ENCODE results near the gene ELF2.
"Not testable (repeated sequence)": the region's sequence is repeated elsewhere in the genome, so short reads cannot be mapped to it uniquely, and the experiment has no call there.

ELF2 gene

DNA sequence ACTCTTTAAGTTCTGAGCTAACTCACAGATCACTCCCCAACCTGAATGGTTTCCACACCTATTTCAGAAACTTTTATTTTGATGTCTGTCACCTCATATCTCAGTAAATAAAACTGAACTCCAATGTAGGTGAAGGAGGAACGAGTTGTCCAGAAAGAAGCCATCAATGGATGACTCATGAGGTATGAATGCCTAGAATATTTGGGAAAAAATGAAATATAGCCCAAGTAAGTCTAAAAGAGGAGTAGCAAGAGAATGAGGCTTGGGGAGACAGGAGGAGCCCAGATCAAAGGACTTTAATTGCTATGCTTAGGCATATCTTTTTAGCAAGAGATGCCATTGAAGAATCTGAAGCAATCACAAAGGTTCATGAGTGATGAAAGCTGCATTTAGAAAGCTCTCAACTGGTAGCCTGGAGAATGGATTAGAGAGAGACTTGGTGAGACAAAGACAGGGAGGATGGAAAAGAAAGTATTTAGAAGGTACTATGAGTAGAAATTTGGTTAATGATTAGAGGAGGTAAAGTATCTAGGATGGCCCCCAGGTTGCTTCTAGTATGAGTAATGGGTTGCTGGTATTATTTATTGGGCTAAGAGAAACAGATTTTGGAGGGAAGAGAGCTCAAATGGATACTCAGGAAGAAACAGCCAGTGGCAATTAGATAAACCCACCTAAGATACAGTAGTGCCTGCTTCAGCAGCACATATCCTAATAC, 122.1 kb downstream of the ELF2 start:
- DNase-seq (ENCODE audit: low spot score) = no peak
- peak overlapping the region; percentile 46 for H3K27ac Mint-ChIP-seq
- peaks cover 46% of the 10 kb centered on the region for H3K36me3 Mint-ChIP-seq (ENCODE audit: low read depth)
- H3K4me1 Mint-ChIP-seq (ENCODE audit: low read depth) = peaks cover 6% of the 10 kb centered on the region
- H3K27me3 Mint-ChIP-seq (ENCODE audit: low read depth) = no peaks in the 10 kb centered on the region
- no peaks in the 10 kb centered on the region for H3K9me3 Mint-ChIP-seq
- no peak overlapping the region for H3K4me3 Mint-ChIP-seq

GRCh38 chr4:139053909-139054308, 123.1 kb downstream of the ELF2 start:
- peaks cover 6% of the 10 kb centered on the region for H3K4me1 Mint-ChIP-seq (ENCODE audit: low read depth)
- H3K4me3 Mint-ChIP-seq = no peak overlapping the region
- H3K27me3 Mint-ChIP-seq (ENCODE audit: low read depth) = no peaks in the 10 kb centered on the region
- H3K36me3 Mint-ChIP-seq (ENCODE audit: low read depth) = peaks cover 47% of the 10 kb centered on the region
- DNase-seq (ENCODE audit: low spot score) = no peak
- no peak overlapping the region for H3K27ac Mint-ChIP-seq
- no peaks in the 10 kb centered on the region for H3K9me3 Mint-ChIP-seq

GRCh38 chr4:139050446-139050845, 126.6 kb downstream of the ELF2 start:
- H3K4me1 Mint-ChIP-seq (ENCODE audit: low read depth) = peaks cover 4% of the 10 kb centered on the region
- no peak overlapping the region for H3K4me3 Mint-ChIP-seq
- no peak overlapping the region for H3K27ac Mint-ChIP-seq
- H3K36me3 Mint-ChIP-seq (ENCODE audit: low read depth) = peaks cover 40% of the 10 kb centered on the region
- no peak for DNase-seq (ENCODE audit: low spot score)
- H3K27me3 Mint-ChIP-seq (ENCODE audit: low read depth) = no peaks in the 10 kb centered on the region
- H3K9me3 Mint-ChIP-seq = no peaks in the 10 kb centered on the region

GRCh38 chr4:139048026-139048425, 129.0 kb downstream of the ELF2 start:
- Mint-ChIP-seq H3K9me3 (no peaks in the 10 kb centered on the region), H3K36me3 (ENCODE audit: low read depth) (peaks cover 36% of the 10 kb centered on the region), H3K4me3 (no peak overlapping the region), H3K27ac (no peak overlapping the region), H3K4me1 (ENCODE audit: low read depth) (peaks cover 1% of the 10 kb centered on the region), H3K27me3 (ENCODE audit: low read depth) (no peaks in the 10 kb centered on the region)
- DNase-seq (ENCODE audit: low spot score) = no peak

GRCh38 chr4:139044291-139044690, 132.7 kb downstream of the ELF2 start:
- no peak overlapping the region for H3K4me3 Mint-ChIP-seq
- H3K36me3 Mint-ChIP-seq (ENCODE audit: low read depth) = peaks cover 35% of the 10 kb centered on the region
- H3K27me3 Mint-ChIP-seq (ENCODE audit: low read depth) = no peaks in the 10 kb centered on the region
- peaks cover 8% of the 10 kb centered on the region for H3K4me1 Mint-ChIP-seq (ENCODE audit: low read depth)
- H3K9me3 Mint-ChIP-seq = no peaks in the 10 kb centered on the region
- H3K27ac Mint-ChIP-seq = no peak overlapping the region
- DNase-seq (ENCODE audit: low spot score) = no peak

GRCh38 chr4:139042981-139043460, 134.0 kb downstream of the ELF2 start:
- no peaks in the 10 kb centered on the region for H3K9me3 Mint-ChIP-seq
- H3K27ac Mint-ChIP-seq = no peak overlapping the region
- peaks cover 8% of the 10 kb centered on the region for H3K4me1 Mint-ChIP-seq (ENCODE audit: low read depth)
- no peaks in the 10 kb centered on the region for H3K27me3 Mint-ChIP-seq (ENCODE audit: low read depth)
- peaks cover 32% of the 10 kb centered on the region for H3K36me3 Mint-ChIP-seq (ENCODE audit: low read depth)
- H3K4me3 Mint-ChIP-seq = no peak overlapping the region
- no peak for DNase-seq (ENCODE audit: low spot score)

GRCh38 chr4:139038874-139039443, 138.1 kb downstream of the ELF2 start:
- no peak overlapping the region for H3K27ac Mint-ChIP-seq
- DNase-seq (ENCODE audit: low spot score) = no peak
- peaks cover 17% of the 10 kb centered on the region for H3K4me1 Mint-ChIP-seq (ENCODE audit: low read depth)
- H3K27me3 Mint-ChIP-seq (ENCODE audit: low read depth) = no peaks in the 10 kb centered on the region
- H3K9me3 Mint-ChIP-seq = no peaks in the 10 kb centered on the region
- H3K4me3 Mint-ChIP-seq = no peak overlapping the region
- H3K36me3 Mint-ChIP-seq (ENCODE audit: low read depth) = peaks cover 30% of the 10 kb centered on the region

GRCh38 chr4:139036885-139037284, 140.1 kb downstream of the ELF2 start:
- no peak overlapping the region for H3K4me3 Mint-ChIP-seq
- peaks cover 17% of the 10 kb centered on the region for H3K4me1 Mint-ChIP-seq (ENCODE audit: low read depth)
- peaks cover 25% of the 10 kb centered on the region for H3K36me3 Mint-ChIP-seq (ENCODE audit: low read depth)
- no peak overlapping the region for H3K27ac Mint-ChIP-seq
- H3K27me3 Mint-ChIP-seq (ENCODE audit: low read depth) = no peaks in the 10 kb centered on the region
- H3K9me3 Mint-ChIP-seq = no peaks in the 10 kb centered on the region
- DNase-seq (ENCODE audit: low spot score) = no peak

DNA sequence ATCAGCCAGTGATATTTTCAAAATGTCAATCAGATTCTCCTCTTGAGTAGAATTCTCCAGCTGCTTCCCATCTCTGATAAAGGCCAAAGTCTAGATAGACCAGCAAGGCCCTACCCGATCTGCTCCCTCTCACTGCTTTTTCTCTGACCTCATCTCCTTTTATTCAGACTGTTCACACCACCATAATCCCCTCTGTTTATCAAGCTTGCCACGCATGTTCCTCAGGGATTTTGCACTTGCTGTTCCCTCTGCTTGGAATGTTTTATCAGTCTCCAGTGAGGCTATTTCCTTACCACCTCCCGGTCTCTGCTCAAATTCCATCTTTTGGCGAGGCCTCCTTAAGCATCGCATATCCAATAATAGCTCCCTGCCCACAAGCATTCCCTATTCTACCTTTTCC, 141.4 kb downstream of the ELF2 start:
- no peaks in the 10 kb centered on the region for H3K9me3 Mint-ChIP-seq
- no peak for DNase-seq (ENCODE audit: low spot score)
- H3K4me1 Mint-ChIP-seq (ENCODE audit: low read depth) = peaks cover 14% of the 10 kb centered on the region
- no peaks in the 10 kb centered on the region for H3K27me3 Mint-ChIP-seq (ENCODE audit: low read depth)
- peaks cover 27% of the 10 kb centered on the region for H3K36me3 Mint-ChIP-seq (ENCODE audit: low read depth)
- no peak overlapping the region for H3K27ac Mint-ChIP-seq
- H3K4me3 Mint-ChIP-seq = no peak overlapping the region

GRCh38 chr4:139030614-139031235, 146.3 kb downstream of the ELF2 start:
- Mint-ChIP-seq H3K27ac (no peak overlapping the region), H3K4me3 (no peak overlapping the region), H3K4me1 (ENCODE audit: low read depth) (peaks cover 10% of the 10 kb centered on the region), H3K9me3 (no peaks in the 10 kb centered on the region), H3K27me3 (ENCODE audit: low read depth) (no peaks in the 10 kb centered on the region), H3K36me3 (ENCODE audit: low read depth) (peaks cover 8% of the 10 kb centered on the region)
- peak; percentile 44 for DNase-seq (ENCODE audit: low spot score)

- not testable (repeated sequence) for DNase-seq (ENCODE audit: low spot score); H3K27me3 Mint-ChIP-seq (ENCODE audit: low read depth); H3K36me3 Mint-ChIP-seq (ENCODE audit: low read depth); H3K4me3 Mint-ChIP-seq; H3K9me3 Mint-ChIP-seq; H3K4me1 Mint-ChIP-seq (ENCODE audit: low read depth); H3K27ac Mint-ChIP-seq
These were observed 147.1 kb downstream of the ELF2 start for GRCh38 chr4:139029866-139030363.

- Mint-ChIP-seq H3K27ac (no peak overlapping the region), H3K27me3 (ENCODE audit: low read depth) (no peaks in the 10 kb centered on the region), H3K4me1 (ENCODE audit: low read depth) (peaks cover 5% of the 10 kb centered on the region), H3K4me3 (no peak overlapping the region), H3K9me3 (no peaks in the 10 kb centered on the region), H3K36me3 (ENCODE audit: low read depth) (peaks cover 7% of the 10 kb centered on the region)
- no peak for DNase-seq (ENCODE audit: low spot score)
These were observed 148.8 kb downstream of the ELF2 start for GRCh38 chr4:139028191-139028661.

GRCh38 chr4:139027776-139028175, 149.2 kb downstream of the ELF2 start:
- no peaks in the 10 kb centered on the region for H3K9me3 Mint-ChIP-seq
- H3K4me1 Mint-ChIP-seq (ENCODE audit: low read depth) = peaks cover 5% of the 10 kb centered on the region
- H3K36me3 Mint-ChIP-seq (ENCODE audit: low read depth) = peaks cover 7% of the 10 kb centered on the region
- no peak overlapping the region for H3K4me3 Mint-ChIP-seq
- no peak for DNase-seq (ENCODE audit: low spot score)
- H3K27me3 Mint-ChIP-seq (ENCODE audit: low read depth) = no peaks in the 10 kb centered on the region
- H3K27ac Mint-ChIP-seq = no peak overlapping the region

GRCh38 chr4:139025841-139026240, 151.2 kb downstream of the ELF2 start:
- H3K36me3 Mint-ChIP-seq (ENCODE audit: low read depth) = peaks cover 5% of the 10 kb centered on the region
- no peaks in the 10 kb centered on the region for H3K27me3 Mint-ChIP-seq (ENCODE audit: low read depth)
- no peak overlapping the region for H3K4me3 Mint-ChIP-seq
- H3K9me3 Mint-ChIP-seq = no peaks in the 10 kb centered on the region
- H3K27ac Mint-ChIP-seq = no peak overlapping the region
- DNase-seq (ENCODE audit: low spot score) = no peak
- peaks cover 6% of the 10 kb centered on the region for H3K4me1 Mint-ChIP-seq (ENCODE audit: low read depth)

Measured in T-helper 2 cell treated with Interferon-gamma antibody and Interleukin-4, amounts not matched to agents 5 μg/mL and 100 μg/mL, for 36 hours (primary cell).